K562 (cell line): ENCODE measurements around the gene CLEC2B. TPM values are rescaled to one million over a fixed set of nuclear protein-coding genes. Genes with fewer than 3 reads are reported as not detected.

Experiments
- ADNP ChIP-seq: fragments of 200-800 bp; sonication (Bioruptor generic); IDR thresholded peaks from 2 replicates; pipeline ENCODE4 v1.6.1; 2016; ENCODE audit warnings: missing genetic modification characterization, missing compliant biosample characterization
- BCOR ChIP-seq: fragments of 450-650 bp; IDR thresholded peaks from 2 replicates; pipeline ENCODE4 v1.6.1; 2016
- C11orf30 ChIP-seq: fragments of 450-650 bp; IDR thresholded peaks from 2 replicates; pipeline ENCODE4 v1.6.1; 2016; ENCODE audit warnings: low read depth, mild to moderate bottlenecking
- CBX8 ChIP-seq: fragments of 200-600 bp; sonication (generic); IDR thresholded peaks from 2 replicates; pipeline ENCODE4 v1.6.1; 2012; ENCODE audit warnings: borderline replicate concordance, mixed run types, low read depth, mild to moderate bottlenecking, moderate library complexity, mixed read lengths, low read length, control low read depth, inconsistent platforms; ENCODE audit not compliant: poor library complexity, severe bottlenecking; ENCODE audit errors: extremely low read depth
- CCNT2 ChIP-seq: IDR thresholded peaks from 2 replicates; pipeline ENCODE4 v1.6.1; 2011; ENCODE audit warnings: borderline replicate concordance, low read depth, mild to moderate bottlenecking, moderate library complexity, mixed read lengths, low read length; ENCODE audit not compliant: insufficient read length; ENCODE audit errors: extremely low read depth
- CREM ChIP-seq: IDR thresholded peaks from 2 replicates; pipeline ENCODE4 v1.6.1; 2014; ENCODE audit warnings: antibody characterized with exemption, low read depth
- GTF2F1 ChIP-seq: IDR thresholded peaks from 2 replicates; pipeline ENCODE4 v1.6.1; 2011; ENCODE audit warnings: low read depth, low read length, improper control_type of control experiment
- KDM4B ChIP-seq, 2 experiments: fragments of 450-650 bp in 1 of 2; sonication (generic) in 1 of 2; IDR thresholded peaks; 2 replicates each; pipeline ENCODE4 v1.6.1; 2016 to 2017; ENCODE audit warnings: borderline replicate concordance in 2 of 2, antibody characterized with exemption in 1 of 2, low read depth in 1 of 2, mild to moderate bottlenecking in 1 of 2
- POLR2AphosphoS5 ChIP-seq: IDR thresholded peaks from 2 replicates; pipeline ENCODE4 v1.6.1; 2011; ENCODE audit warnings: mild to moderate bottlenecking, low read depth, low read length, moderate library complexity; ENCODE audit not compliant: control insufficient read depth, insufficient read depth
- RFX5 ChIP-seq: IDR thresholded peaks from 2 replicates; pipeline ENCODE4 v1.6.1; 2011; ENCODE audit warnings: low read depth, mild to moderate bottlenecking, improper control_type of control experiment, low read length
- SOX6 ChIP-seq: fragments of 450-650 bp; IDR thresholded peaks from 2 replicates; pipeline ENCODE4 v1.6.1; 2014; ENCODE audit warnings: mild to moderate bottlenecking
- SRF ChIP-seq, 2 experiments: fragments of 250-450, 450-650 bp in 1 of 2; sonication (Bioruptor Pico) in 1 of 2; sonication (generic) in 1 of 2; formaldehyde crosslinking; IDR thresholded peaks; 2 replicates each; pipeline versions ENCODE4 v1.5.0 to v1.5.1; 2020 to 2022; ENCODE audit warnings: mild to moderate bottlenecking in 1 of 2, missing genetic modification reagents in 1 of 2
- ZBTB8A ChIP-seq: fragments of 450-650 bp; IDR thresholded peaks from 2 replicates; pipeline ENCODE4 v1.6.1; 2018; ENCODE audit warnings: mild to moderate bottlenecking, moderate library complexity; ENCODE audit not compliant: partially characterized antibody
- ZSCAN32 ChIP-seq: fragments of 450-650 bp; formaldehyde crosslinking; IDR thresholded peaks from 2 replicates; pipeline ENCODE4 v1.4.0; 2020; ENCODE audit warnings: mild to moderate bottlenecking, moderate library complexity
- polyA plus RNA-seq, 8 experiments: library from polyadenylated mRNA; depleted of rRNA in 4 of 8; stranded (reverse) in 5 of 8; unstranded in 3 of 8; fragments of >200 nt; fragmentation: Nextera tagmentation in 2 of 8; fragmentation: Illumina TruSeq in 1 of 8; extraction: Ambion mirVana in 2 of 8; extraction: Trizol in 1 of 8; gene quantifications; 2 replicates each; pipeline versions ENCODE4 v1.2.1 to v1.2.3, GENCODE V29; 2011 to 2014; ENCODE audit warnings: inconsistent platforms in 1 of 8, missing spikeins in 1 of 8
- total RNA-seq, 7 experiments: library from RNA; depleted of rRNA in 6 of 7; stranded (reverse); fragments of >200 nt in 6 of 7; fragmentation: Illumina TruSeq in 2 of 7; extraction: Trizol in 2 of 7; gene quantifications; 2 replicates each; pipeline versions ENCODE4 v1.2.1 to v1.2.3, GENCODE V29; 2011 to 2021; ENCODE audit warnings: low replicate concordance in 1 of 7
- TF ChIP-seq, protein P1 (sequence below): sonication (generic); IDR thresholded peaks from 2 replicates; pipeline ENCODE4 v1.6.1; 2016
- TF ChIP-seq, protein P2 (sequence below), 2 experiments: fragments of 250-450 bp in 1 of 2; fragments of 450-650 bp in 1 of 2; sonication (Bioruptor Pico) in 1 of 2; IDR thresholded peaks; 2 replicates each; pipeline versions ENCODE4 v1.6.1 to v1.8.0; 2016 to 2021; ENCODE audit warnings: mild to moderate bottlenecking in 2 of 2, moderate library complexity in 2 of 2, missing compliant biosample characterization in 1 of 2, missing genetic modification characterization in 1 of 2
- TF ChIP-seq, protein P3 (sequence below): fragments of 250-450 bp; sonication (Bioruptor Pico); IDR thresholded peaks from 2 replicates; pipeline ENCODE4 v1.4.0; 2020; ENCODE audit warnings: mild to moderate bottlenecking, moderate library complexity
- TF ChIP-seq, protein P4 (sequence below): fragments of 250-450 bp; sonication (Bioruptor Pico); IDR thresholded peaks from 2 replicates; pipeline ENCODE4 v1.4.0; 2020; ENCODE audit warnings: mild to moderate bottlenecking

Gene CLEC2B
- total and polyA plus RNA-seq, 9 of the 15 experiments (the other 6 are each of a cell fraction or from before 2014, with no cell fraction given), result 1.3 to 5.9 (median 2.9) TPM

DNA sequence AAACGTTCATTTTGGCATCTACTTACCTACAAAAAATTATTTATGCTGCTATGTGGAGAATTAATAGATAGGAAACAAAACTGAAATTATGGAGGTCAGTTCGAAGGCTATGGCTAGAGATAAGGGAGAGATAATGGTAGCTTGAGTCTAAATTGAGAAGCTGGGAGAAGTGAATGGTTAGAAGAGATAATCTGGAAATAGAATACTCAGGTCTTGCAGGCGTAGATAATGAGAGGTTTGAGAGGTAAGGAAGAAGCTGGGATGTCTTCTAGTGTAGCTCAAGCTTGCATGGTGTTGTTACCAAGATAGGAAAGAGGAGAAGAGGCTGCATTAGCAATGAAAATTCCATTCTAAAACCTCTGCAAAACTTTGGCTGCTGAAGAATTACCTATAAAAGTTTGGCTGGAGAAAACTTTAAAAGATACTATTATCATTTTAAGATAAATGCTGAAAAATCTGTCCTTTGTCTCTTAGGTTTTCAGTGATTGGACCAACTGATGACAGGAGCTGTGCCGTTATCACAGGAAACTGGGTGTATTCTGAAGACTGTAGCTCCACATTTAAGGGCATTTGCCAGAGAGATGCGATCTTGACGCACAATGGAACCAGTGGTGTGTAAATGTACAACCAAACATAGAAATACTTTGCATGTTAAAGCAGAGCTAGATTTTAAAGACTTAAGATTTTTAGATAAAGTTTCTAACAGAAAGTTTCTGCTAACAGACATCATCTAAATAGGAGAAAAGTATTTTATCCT lies 26.2 kb upstream of the CLEC2B start (continued):
- TF ChIP-seq ADNP (peak; percentile 66), POLR2AphosphoS5 (peak; percentile 44; the same call in 1 of the 2 replicates), SOX6 (peak; percentile 81), RFX5 (no peak), BCOR (no peak), CREM (no peak), CBX8 (no peak), KDM4B (IDR thresholded peaks at IDR 0.05; ENCODE audit: borderline replicate concordance in 2 of 2, low read depth in 1 of 2) (no peak), CCNT2 (peak; percentile 41), C11orf30 (no peak), GTF2F1 (no peak), ZBTB8A (no peak), SRF (CRISPR knock-in tag; IDR thresholded peaks at IDR 0.05) (no peak), ZSCAN32 (CRISPR knock-in tag) (no peak)
- TF ChIP-seq, protein P1, sequence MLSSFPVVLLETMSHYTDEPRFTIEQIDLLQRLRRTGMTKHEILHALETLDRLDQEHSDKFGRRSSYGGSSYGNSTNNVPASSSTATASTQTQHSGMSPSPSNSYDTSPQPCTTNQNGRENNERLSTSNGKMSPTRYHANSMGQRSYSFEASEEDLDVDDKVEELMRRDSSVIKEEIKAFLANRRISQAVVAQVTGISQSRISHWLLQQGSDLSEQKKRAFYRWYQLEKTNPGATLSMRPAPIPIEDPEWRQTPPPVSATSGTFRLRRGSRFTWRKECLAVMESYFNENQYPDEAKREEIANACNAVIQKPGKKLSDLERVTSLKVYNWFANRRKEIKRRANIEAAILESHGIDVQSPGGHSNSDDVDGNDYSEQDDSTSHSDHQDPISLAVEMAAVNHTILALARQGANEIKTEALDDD, result peak; percentile 65; the same call in 1 of the 2 replicates
- TF ChIP-seq, protein P2, sequence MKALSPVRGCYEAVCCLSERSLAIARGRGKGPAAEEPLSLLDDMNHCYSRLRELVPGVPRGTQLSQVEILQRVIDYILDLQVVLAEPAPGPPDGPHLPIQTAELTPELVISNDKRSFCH (CRISPR knock-in tag; IDR thresholded peaks at IDR 0.05), result no peak
- TF ChIP-seq, protein P2 (tag; IDR thresholded peaks at IDR 0.05), result no peak
- TF ChIP-seq, protein P3, sequence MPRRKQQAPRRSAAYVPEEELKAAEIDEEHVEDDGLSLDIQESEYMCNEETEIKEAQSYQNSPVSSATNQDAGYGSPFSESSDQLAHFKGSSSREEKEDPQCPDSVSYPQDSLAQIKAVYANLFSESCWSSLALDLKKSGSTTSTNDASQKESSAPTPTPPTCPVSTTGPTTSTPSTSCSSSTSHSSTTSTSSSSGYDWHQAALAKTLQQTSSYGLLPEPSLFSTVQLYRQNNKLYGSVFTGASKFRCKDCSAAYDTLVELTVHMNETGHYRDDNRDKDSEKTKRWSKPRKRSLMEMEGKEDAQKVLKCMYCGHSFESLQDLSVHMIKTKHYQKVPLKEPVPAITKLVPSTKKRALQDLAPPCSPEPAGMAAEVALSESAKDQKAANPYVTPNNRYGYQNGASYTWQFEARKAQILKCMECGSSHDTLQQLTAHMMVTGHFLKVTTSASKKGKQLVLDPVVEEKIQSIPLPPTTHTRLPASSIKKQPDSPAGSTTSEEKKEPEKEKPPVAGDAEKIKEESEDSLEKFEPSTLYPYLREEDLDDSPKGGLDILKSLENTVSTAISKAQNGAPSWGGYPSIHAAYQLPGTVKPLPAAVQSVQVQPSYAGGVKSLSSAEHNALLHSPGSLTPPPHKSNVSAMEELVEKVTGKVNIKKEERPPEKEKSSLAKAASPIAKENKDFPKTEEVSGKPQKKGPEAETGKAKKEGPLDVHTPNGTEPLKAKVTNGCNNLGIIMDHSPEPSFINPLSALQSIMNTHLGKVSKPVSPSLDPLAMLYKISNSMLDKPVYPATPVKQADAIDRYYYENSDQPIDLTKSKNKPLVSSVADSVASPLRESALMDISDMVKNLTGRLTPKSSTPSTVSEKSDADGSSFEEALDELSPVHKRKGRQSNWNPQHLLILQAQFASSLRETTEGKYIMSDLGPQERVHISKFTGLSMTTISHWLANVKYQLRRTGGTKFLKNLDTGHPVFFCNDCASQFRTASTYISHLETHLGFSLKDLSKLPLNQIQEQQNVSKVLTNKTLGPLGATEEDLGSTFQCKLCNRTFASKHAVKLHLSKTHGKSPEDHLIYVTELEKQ (CRISPR knock-in tag), result no peak
- TF ChIP-seq, protein P4, sequence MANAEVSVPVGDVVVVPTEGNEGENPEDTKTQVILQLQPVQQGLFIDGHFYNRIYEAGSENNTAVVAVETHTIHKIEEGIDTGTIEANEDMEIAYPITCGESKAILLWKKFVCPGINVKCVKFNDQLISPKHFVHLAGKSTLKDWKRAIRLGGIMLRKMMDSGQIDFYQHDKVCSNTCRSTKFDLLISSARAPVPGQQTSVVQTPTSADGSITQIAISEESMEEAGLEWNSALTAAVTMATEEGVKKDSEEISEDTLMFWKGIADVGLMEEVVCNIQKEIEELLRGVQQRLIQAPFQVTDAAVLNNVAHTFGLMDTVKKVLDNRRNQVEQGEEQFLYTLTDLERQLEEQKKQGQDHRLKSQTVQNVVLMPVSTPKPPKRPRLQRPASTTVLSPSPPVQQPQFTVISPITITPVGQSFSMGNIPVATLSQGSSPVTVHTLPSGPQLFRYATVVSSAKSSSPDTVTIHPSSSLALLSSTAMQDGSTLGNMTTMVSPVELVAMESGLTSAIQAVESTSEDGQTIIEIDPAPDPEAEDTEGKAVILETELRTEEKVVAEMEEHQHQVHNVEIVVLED, result no peak
